ENCODE measurements around the gene PTPRS. TPM values are rescaled to one million over a fixed set of nuclear protein-coding genes. Genes with fewer than 3 reads are reported as not detected.

PTPRS gene
- polyA plus RNA-seq, 3 donors = 0.03 TPM; not detected in 2

GRCh38 chr19:5334824-5335500 lies 5.7 kb downstream of the PTPRS start:
- Histone ChIP-seq H4K20me1 (ENCODE audit: insufficient read depth, low read length) (no peaks in the 10 kb centered on the region), H2AFZ (ENCODE audit: insufficient read depth, low read depth, low read length, poor library complexity, severe bottlenecking) (no peak overlapping the region), H3K27me3 (ENCODE audit: control insufficient read depth in 2 of 2, insufficient read depth in 2 of 2, low read length in 2 of 2) (peaks cover 11 to 53% of the 10 kb centered on the region in 2 donors), H3K4me1 (ENCODE audit: control insufficient read depth in 1 of 2, insufficient read depth in 2 of 2, low read length in 2 of 2) (no peaks in the 10 kb centered on the region), H3K4me2 (replicated peaks; ENCODE audit: extremely low read depth, low read length, poor library complexity, severe bottlenecking) (no peak overlapping the region), H3K79me2 (ENCODE audit: insufficient read depth, low read length) (no peaks in the 10 kb centered on the region), H3K27ac (ENCODE audit: low read depth in 1 of 2, low read length in 2 of 2) (no peak overlapping the region), H3K36me3 (replicated peaks in 1 of 2; ENCODE audit: control insufficient read depth in 1 of 2, insufficient read depth in 2 of 2, low read length in 2 of 2) (no peaks in the 10 kb centered on the region), H3K9ac (ENCODE audit: insufficient read depth, low read length, poor library complexity, severe bottlenecking) (no peak overlapping the region), H3K9me3 (replicated peaks in 1 of 2; ENCODE audit: control insufficient read depth in 1 of 2, insufficient read depth in 1 of 2, low read length in 2 of 2) (no peaks in the 10 kb centered on the region), H3K4me3 (replicated peaks in 1 of 3; ENCODE audit: low read depth in 2 of 3, low read length in 3 of 3) (no peak overlapping the region)
- peaks cover 0 to 10% (median 7%) of the 10 kb centered on the region in 7 donors for H3K9me3 Mint-ChIP-seq
- TF ChIP-seq CTCF (IDR thresholded peaks at IDR 0.05) = no peak
- intact Hi-C loops (cut with micrococcal nuclease) = no loop called here
- H3K36me3 Mint-ChIP-seq = peaks cover 0 to 7% of the 10 kb centered on the region in 2 donors
- no peak for DNase-seq
- 89% methylated on average over 30 of the region's 32 CpGs for WGBS (ENCODE audit: insufficient coverage)
- peaks cover 6% of the 10 kb centered on the region for H3K4me1 Mint-ChIP-seq
- peak overlapping the region; percentile 24 to 63 for H3K4me3 Mint-ChIP-seq
- no peak overlapping the region for H3K27ac Mint-ChIP-seq
- peaks cover 48 to 59% (median 53%) of the 10 kb centered on the region in 3 donors for H3K27me3 Mint-ChIP-seq (ENCODE audit: low read depth in 3 of 3)

GRCh38 chr19:5334366-5334739 lies 6.3 kb downstream of the PTPRS start:
- 76% methylated on average over 5 of the region's 10 CpGs for WGBS (ENCODE audit: insufficient coverage)
- H3K36me3 Mint-ChIP-seq = peaks cover 0 to 5% of the 10 kb centered on the region in 2 donors
- no peak for TF ChIP-seq CTCF (IDR thresholded peaks at IDR 0.05)

More at GRCh38 chr19:5334366-5334739, 6.3 kb downstream of the PTPRS start:
- Mint-ChIP-seq H3K4me3 (no peak overlapping the region), H3K27me3 (ENCODE audit: low read depth in 3 of 3) (peaks cover 46 to 54% (median 51%) of the 10 kb centered on the region in 3 donors), H3K4me1 (peaks cover 5% of the 10 kb centered on the region), H3K9me3 (peaks cover 0 to 8% (median 5%) of the 10 kb centered on the region in 7 donors), H3K27ac (no peak overlapping the region)
- Histone ChIP-seq H3K27me3 (ENCODE audit: control insufficient read depth in 2 of 2, insufficient read depth in 2 of 2, low read length in 2 of 2) (peaks cover 7 to 49% of the 10 kb centered on the region in 2 donors), H3K4me3 (replicated peaks in 1 of 3; ENCODE audit: low read depth in 2 of 3, low read length in 3 of 3) (no peak overlapping the region), H3K4me1 (ENCODE audit: control insufficient read depth in 1 of 2, insufficient read depth in 2 of 2, low read length in 2 of 2) (no peaks in the 10 kb centered on the region), H2AFZ (ENCODE audit: insufficient read depth, low read depth, low read length, poor library complexity, severe bottlenecking) (no peak overlapping the region), H3K9me3 (replicated peaks in 1 of 2; ENCODE audit: control insufficient read depth in 1 of 2, insufficient read depth in 1 of 2, low read length in 2 of 2) (no peaks in the 10 kb centered on the region), H3K79me2 (ENCODE audit: insufficient read depth, low read length) (no peaks in the 10 kb centered on the region), H3K27ac (ENCODE audit: low read depth in 1 of 2, low read length in 2 of 2) (no peak overlapping the region), H3K9ac (ENCODE audit: insufficient read depth, low read length, poor library complexity, severe bottlenecking) (no peak overlapping the region), H3K36me3 (replicated peaks in 1 of 2; ENCODE audit: control insufficient read depth in 1 of 2, insufficient read depth in 2 of 2, low read length in 2 of 2) (no peaks in the 10 kb centered on the region), H4K20me1 (ENCODE audit: insufficient read depth, low read length) (no peaks in the 10 kb centered on the region), H3K4me2 (replicated peaks; ENCODE audit: extremely low read depth, low read length, poor library complexity, severe bottlenecking) (no peak overlapping the region)
- no peak for DNase-seq
- intact Hi-C loops (cut with micrococcal nuclease) = no loop called here
